Thoracic aorta (tissue), 2 donors: ENCODE measurements around the gene REV3L. TPM values are rescaled to one million over a fixed set of nuclear protein-coding genes. Genes with fewer than 3 reads are reported as not detected.

Experiments used
- ATAC-seq: fragments of 150-250 bp; one replicate; pipeline ENCODE4 v1.8.0; 2017; ENCODE audit warnings: low read depth; ENCODE audit not compliant: insufficient number of reproducible peaks, low FRiP score
- DNase-seq: peaks from one replicate; pipeline ENCODE4 v3.0.0-alpha.2; 2020; ENCODE audit warnings: low spot score
- H3K27ac ChIP-seq, 2 donors: fragments of 200-600 bp; sonication (generic); 1 replicate in 1 of 2; 2 replicates in 1 of 2; pipeline ENCODE4 v1.5.1; 2016; ENCODE audit warnings: mild to moderate bottlenecking in 2 of 2, moderate library complexity in 2 of 2
- H3K27me3 ChIP-seq: fragments of 200-600 bp; sonication (generic); replicated peaks from 2 replicates; pipeline ENCODE4 v1.6.0; 2016; ENCODE audit warnings: mild to moderate bottlenecking; ENCODE audit not compliant: insufficient read depth
- H3K36me3 ChIP-seq: fragments of 200-600 bp; sonication (generic); one replicate; pipeline ENCODE4 v1.5.1; 2016
- H3K4me1 ChIP-seq, 2 donors: fragments of 200-600 bp; sonication (generic); 1 replicate in 1 of 2; 2 replicates in 1 of 2; pipeline versions ENCODE4 v1.5.1 to v1.6.0; 2016; ENCODE audit warnings: low read depth in 2 of 2, mild to moderate bottlenecking in 1 of 2; ENCODE audit not compliant: control insufficient read depth in 1 of 2
- H3K4me3 ChIP-seq: fragments of 200-600 bp; sonication (generic); 2 replicates; pipeline ENCODE4 v1.5.1; 2016; ENCODE audit warnings: mild to moderate bottlenecking
- H3K9me3 ChIP-seq: fragments of 200-600 bp; sonication (generic); 2 replicates; pipeline ENCODE4 v1.5.1; 2016
- CTCF ChIP-seq: fragments of 200-600 bp; sonication (generic); IDR thresholded peaks from one replicate; pipeline ENCODE4 v1.5.1; 2019; ENCODE audit warnings: antibody characterized with exemption
- total RNA-seq, 2 donors: library from RNA; depleted of rRNA; stranded (reverse); fragments of >200 nt; gene quantifications; one replicate each; pipeline versions ENCODE4 v1.1.0 to v1.2.3, GENCODE V29; 2016

The REV3L gene
- total RNA-seq, 2 donors from 2014 or later = 25.6 to 59.8 TPM

- Histone ChIP-seq H3K27me3 (no peaks in the 10 kb centered on the region), H3K4me1 (peaks cover 10 to 22% of the 10 kb centered on the region in 2 donors), H3K27ac (no peak overlapping the region), H3K4me3 (no peak overlapping the region), H3K9me3 (no peaks in the 10 kb centered on the region), H3K36me3 (no peaks in the 10 kb centered on the region)
- TF ChIP-seq CTCF = no peak
- no peak for ATAC-seq
- DNase-seq = no peak
These were observed 12.0 kb downstream of the REV3L start for GRCh38 chr6:111470991-111471390.

- DNase-seq = no peak
- TF ChIP-seq CTCF = no peak
- H3K36me3 ChIP-seq = no peaks in the 10 kb centered on the region
- no peaks in the 10 kb centered on the region for H3K27me3 ChIP-seq
- no peak overlapping the region for H3K27ac ChIP-seq
- H3K4me3 ChIP-seq = no peak overlapping the region
- ATAC-seq = no peak
- no peaks in the 10 kb centered on the region for H3K9me3 ChIP-seq
- peaks cover 10 to 22% of the 10 kb centered on the region in 2 donors for H3K4me1 ChIP-seq
These were observed 13.5 kb downstream of the REV3L start for GRCh38 chr6:111469543-111469942.

DNA sequence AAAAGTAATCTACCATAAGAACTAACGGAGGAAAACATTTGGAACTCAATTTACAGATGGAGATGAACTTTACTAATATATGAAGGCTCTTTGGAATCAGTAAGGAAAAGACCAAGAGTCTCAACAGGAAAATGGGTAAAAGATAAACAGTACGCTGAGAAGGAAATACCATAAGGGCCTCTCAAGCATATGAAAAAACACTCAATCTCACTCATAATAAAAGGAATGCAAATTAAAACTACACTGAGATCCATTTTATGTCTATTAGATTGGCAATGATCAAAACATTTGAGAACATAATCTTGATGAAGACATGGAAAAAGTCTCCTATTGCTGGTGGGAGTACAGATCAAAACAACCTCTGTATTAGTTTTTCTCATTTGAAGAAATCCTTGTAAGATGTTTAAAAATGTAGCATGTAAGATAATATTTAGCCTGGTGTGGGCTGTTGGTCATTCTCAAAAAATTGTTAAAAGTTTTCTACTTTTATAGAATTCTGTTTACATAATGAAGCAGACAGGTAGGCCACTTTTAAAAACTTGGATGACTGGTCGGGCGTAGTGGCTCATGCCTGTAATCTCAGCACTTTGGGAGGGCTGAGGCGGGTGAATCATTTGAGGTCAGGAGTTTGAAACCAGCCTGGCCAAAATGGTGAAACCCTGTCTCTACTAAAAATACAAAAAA is 14.5 kb downstream of the REV3L start:
- H3K27ac ChIP-seq = peak overlapping the region in 1 of 2 donors; percentile 53
- no peak overlapping the region for H3K4me3 ChIP-seq
- H3K36me3 ChIP-seq = no peaks in the 10 kb centered on the region
- ATAC-seq (no peak), DNase-seq (no peak)
- TF ChIP-seq CTCF = no peak
- H3K9me3 ChIP-seq = no peaks in the 10 kb centered on the region
- H3K4me1 ChIP-seq = peaks cover 10 to 29% of the 10 kb centered on the region in 2 donors
- no peaks in the 10 kb centered on the region for H3K27me3 ChIP-seq

DNA sequence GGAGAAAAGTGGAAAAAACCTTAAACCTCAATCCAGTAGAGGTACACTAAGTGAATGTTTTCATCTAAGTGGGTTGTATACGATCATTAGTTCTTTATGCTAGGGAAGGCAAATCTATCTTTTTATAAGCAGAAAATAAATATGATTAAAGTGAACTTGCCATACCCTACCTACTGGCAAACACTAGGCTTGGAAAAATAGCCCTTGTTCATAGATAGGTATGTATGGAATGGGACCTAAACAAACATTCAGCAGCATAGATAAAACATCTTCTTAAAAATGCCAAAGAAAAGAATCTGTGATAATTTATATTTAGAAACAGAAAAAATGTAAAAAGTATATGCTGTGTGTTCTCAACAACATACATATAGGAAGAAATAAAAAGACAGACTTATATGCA is 18.8 kb downstream of the REV3L start:
- TF ChIP-seq CTCF = no peak

DNA sequence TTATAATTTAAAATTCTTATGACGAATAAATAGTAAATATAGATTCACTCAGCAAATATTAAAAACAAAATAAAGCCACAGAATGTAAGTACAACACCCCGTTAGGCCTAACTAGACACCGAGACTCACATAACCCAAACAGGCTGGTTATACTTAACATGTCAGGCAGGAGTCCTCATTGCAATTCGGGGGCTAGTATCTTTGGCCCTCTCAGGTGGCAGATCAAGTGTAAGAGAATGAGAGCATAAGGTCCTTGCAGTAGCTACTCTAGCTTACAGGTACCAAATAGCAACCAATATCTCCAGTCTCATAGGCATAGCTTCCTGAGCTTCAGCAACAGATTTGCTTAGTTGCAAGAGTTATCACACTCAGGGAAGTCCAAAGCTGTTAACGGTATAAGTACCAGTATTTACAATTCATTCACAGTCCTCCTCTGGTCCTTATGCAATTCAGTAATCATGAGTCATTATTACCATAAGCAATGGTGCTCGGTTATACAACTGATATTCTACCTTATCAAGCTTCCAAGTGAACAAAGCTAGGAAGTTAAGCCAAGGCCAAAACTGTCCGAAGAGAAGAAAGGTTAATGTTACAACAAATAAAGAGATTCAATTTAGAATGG is 20.1 kb downstream of the REV3L start:
- no peak for TF ChIP-seq CTCF
- H3K4me3 ChIP-seq = no peak overlapping the region
- no peaks in the 10 kb centered on the region for H3K9me3 ChIP-seq
- H3K27me3 ChIP-seq = no peaks in the 10 kb centered on the region
- ATAC-seq = no peak
- H3K4me1 ChIP-seq = peaks cover 9 to 26% of the 10 kb centered on the region in 2 donors
- H3K36me3 ChIP-seq = no peaks in the 10 kb centered on the region
- no peak for DNase-seq
- peak overlapping the region in 1 of 2 donors; percentile 18 for H3K27ac ChIP-seq

More for the DNA sequence above, 18.8 kb downstream of the REV3L start:
- Histone ChIP-seq H3K4me3 (no peak overlapping the region), H3K27ac (no peak overlapping the region), H3K9me3 (no peaks in the 10 kb centered on the region), H3K27me3 (no peaks in the 10 kb centered on the region), H3K36me3 (no peaks in the 10 kb centered on the region), H3K4me1 (peaks cover 19 to 39% of the 10 kb centered on the region in 2 donors)
- ATAC-seq (no peak), DNase-seq (no peak)
